Suprapubic skin (tissue), 4 donors: ENCODE data around the gene AIFM3.

Experiments used
- CTCF ChIP-seq, 2 donors: fragments of 200-600 bp in 1 of 2; fragments of 450-650 bp in 1 of 2; sonication (generic) in 1 of 2; IDR thresholded peaks; one replicate each; pipeline ENCODE4 v1.5.1; 2016 to 2019; ENCODE audit warnings: antibody characterized with exemption in 2 of 2, mild to moderate bottlenecking in 1 of 2, moderate library complexity in 1 of 2
- EP300 ChIP-seq: sonication (generic); formaldehyde crosslinking; IDR thresholded peaks from one replicate; pipeline ENCODE4 v1.6.1; 2017; ENCODE audit warnings: antibody characterized with exemption
- POLR2A ChIP-seq, 2 donors: fragments of 450-650 bp; IDR thresholded peaks; one replicate each; pipeline ENCODE4 v1.6.1; 2017; ENCODE audit warnings: antibody characterized with exemption in 2 of 2, mild to moderate bottlenecking in 2 of 2, moderate library complexity in 2 of 2
- POLR2AphosphoS5 ChIP-seq, 3 donors: sonication (generic); formaldehyde crosslinking; IDR thresholded peaks; one replicate each; pipeline ENCODE4 v1.6.1; 2017; ENCODE audit warnings: antibody characterized with exemption in 3 of 3

- TF ChIP-seq CTCF (IDR thresholded peaks at IDR 0.05) = no peak
- TF ChIP-seq POLR2A (IDR thresholded peaks at IDR 0.05) = no peak
- TF ChIP-seq EP300 = no peak
- no peak for TF ChIP-seq POLR2AphosphoS5 (IDR thresholded peaks at IDR 0.05)
Measured at GRCh38 chr22:21010426-21011113, 43.5 kb downstream of the AIFM3 start.
